Duodenal mucosa (tissue), 2 donors: Measurements from ENCODE around the gene SIL1.
"Not testable (repeated sequence)": the region's sequence is repeated elsewhere in the genome, so short reads cannot be mapped to it uniquely, and the experiment has no call there.

ENCODE experiments used
- H3K27ac ChIP-seq: one replicate; pipeline ENCODE4 v1.7.0; 2013; ENCODE audit warnings: low read depth, low read length
- H3K27me3 ChIP-seq, 2 donors: one replicate each; pipeline ENCODE4 v1.7.0; 2013; ENCODE audit warnings: low read length in 2 of 2, control low read depth in 1 of 2; ENCODE audit not compliant: insufficient read depth in 2 of 2, control insufficient read depth in 1 of 2
- H3K36me3 ChIP-seq, 2 donors: one replicate each; pipeline ENCODE4 v1.7.0; 2013; ENCODE audit warnings: low read length in 2 of 2, control low read depth in 1 of 2; ENCODE audit not compliant: insufficient read depth in 2 of 2, control insufficient read depth in 1 of 2
- H3K4me1 ChIP-seq, 2 donors: one replicate each; pipeline ENCODE4 v1.7.0; 2013; ENCODE audit warnings: low read length in 2 of 2, control low read depth in 1 of 2; ENCODE audit not compliant: insufficient read depth in 2 of 2, control insufficient read depth in 1 of 2
- H3K4me3 ChIP-seq, 2 donors: one replicate each; pipeline ENCODE4 v1.7.0; 2013; ENCODE audit warnings: low read length in 2 of 2, low read depth in 1 of 2
- H3K9ac ChIP-seq, 2 donors: one replicate each; pipeline ENCODE4 v1.7.0; 2013; ENCODE audit warnings: low read length in 2 of 2, low read depth in 1 of 2
- H3K9me3 ChIP-seq, 2 donors: one replicate each; pipeline ENCODE4 v1.7.0; 2013; ENCODE audit warnings: low read length in 2 of 2, control low read depth in 1 of 2; ENCODE audit not compliant: control insufficient read depth in 1 of 2

The SIL1 gene

GRCh38 chr5:139117342-139117884, 80.8 kb downstream of the SIL1 start:
- Histone ChIP-seq H3K9ac (no peak overlapping the region), H3K27me3 (no peaks in the 10 kb centered on the region), H3K4me1 (no peaks in the 10 kb centered on the region), H3K9me3 (no peaks in the 10 kb centered on the region), H3K36me3 (peaks cover 17 to 43% of the 10 kb centered on the region in 2 donors), H3K4me3 (no peak overlapping the region), H3K27ac (no peak overlapping the region)

GRCh38 chr5:139116100-139116655, 82.0 kb downstream of the SIL1 start:
- no peak overlapping the region for H3K27ac ChIP-seq
- H3K27me3 ChIP-seq, result no peaks in the 10 kb centered on the region
- peaks cover 17 to 43% of the 10 kb centered on the region in 2 donors for H3K36me3 ChIP-seq
- no peaks in the 10 kb centered on the region for H3K4me1 ChIP-seq
- no peak overlapping the region for H3K9ac ChIP-seq
- no peaks in the 10 kb centered on the region for H3K9me3 ChIP-seq
- H3K4me3 ChIP-seq, result no peak overlapping the region

GRCh38 chr5:139113892-139114291, 84.3 kb downstream of the SIL1 start:
- Histone ChIP-seq H3K27ac (no peak overlapping the region), H3K9ac (no peak overlapping the region), H3K36me3 (peaks cover 0 to 24% of the 10 kb centered on the region in 2 donors), H3K9me3 (no peaks in the 10 kb centered on the region), H3K4me3 (no peak overlapping the region), H3K4me1 (no peaks in the 10 kb centered on the region), H3K27me3 (no peaks in the 10 kb centered on the region)

- not testable (repeated sequence) for H3K4me3 ChIP-seq, H3K36me3 ChIP-seq, H3K4me1 ChIP-seq, H3K27ac ChIP-seq, H3K9me3 ChIP-seq, H3K9ac ChIP-seq, H3K27me3 ChIP-seq
These were observed 85.8 kb downstream of the SIL1 start for GRCh38 chr5:139112362-139112761.

GRCh38 chr5:139110526-139111168, 87.5 kb downstream of the SIL1 start:
- H3K27me3 ChIP-seq, result no peaks in the 10 kb centered on the region
- no peak overlapping the region for H3K27ac ChIP-seq
- no peaks in the 10 kb centered on the region for H3K9me3 ChIP-seq
- no peak overlapping the region for H3K4me3 ChIP-seq
- H3K36me3 ChIP-seq, result no peaks in the 10 kb centered on the region
- no peaks in the 10 kb centered on the region for H3K4me1 ChIP-seq
- H3K9ac ChIP-seq, result no peak overlapping the region

GRCh38 chr5:139108063-139108824, 89.9 kb downstream of the SIL1 start:
- Histone ChIP-seq H3K27me3 (no peaks in the 10 kb centered on the region), H3K27ac (no peak overlapping the region), H3K4me3 (no peak overlapping the region), H3K4me1 (no peaks in the 10 kb centered on the region), H3K9ac (no peak overlapping the region), H3K36me3 (no peaks in the 10 kb centered on the region), H3K9me3 (no peaks in the 10 kb centered on the region)

GRCh38 chr5:139105621-139106071, 92.5 kb downstream of the SIL1 start:
- Histone ChIP-seq H3K9ac (no peak overlapping the region), H3K4me1 (no peaks in the 10 kb centered on the region), H3K9me3 (no peaks in the 10 kb centered on the region), H3K4me3 (no peak overlapping the region), H3K27me3 (no peaks in the 10 kb centered on the region), H3K36me3 (no peaks in the 10 kb centered on the region), H3K27ac (no peak overlapping the region)

GRCh38 chr5:139104577-139105276, 93.4 kb downstream of the SIL1 start:
- Histone ChIP-seq H3K4me3 (no peak overlapping the region), H3K27ac (no peak overlapping the region), H3K9ac (no peak overlapping the region), H3K36me3 (no peaks in the 10 kb centered on the region), H3K27me3 (no peaks in the 10 kb centered on the region), H3K9me3 (no peaks in the 10 kb centered on the region), H3K4me1 (no peaks in the 10 kb centered on the region)

GRCh38 chr5:139103762-139104161, 94.4 kb downstream of the SIL1 start:
- Histone ChIP-seq H3K27ac (no peak overlapping the region), H3K4me1 (no peaks in the 10 kb centered on the region)

GRCh38 chr5:139100825-139101224, 97.3 kb downstream of the SIL1 start:
- Histone ChIP-seq H3K27me3 (no peaks in the 10 kb centered on the region), H3K4me1 (no peaks in the 10 kb centered on the region), H3K4me3 (no peak overlapping the region), H3K9me3 (no peaks in the 10 kb centered on the region), H3K9ac (no peak overlapping the region), H3K27ac (no peak overlapping the region), H3K36me3 (no peaks in the 10 kb centered on the region)

More at GRCh38 chr5:139103762-139104161, 94.4 kb downstream of the SIL1 start:
- H3K4me3 ChIP-seq, result no peak overlapping the region
- H3K9me3 ChIP-seq, result no peaks in the 10 kb centered on the region
- no peak overlapping the region for H3K9ac ChIP-seq
- H3K36me3 ChIP-seq, result no peaks in the 10 kb centered on the region
- H3K27me3 ChIP-seq, result no peaks in the 10 kb centered on the region
